Superior temporal gyrus (tissue), 1 donor: ENCODE measurements around the gene CTRB1.
"Not testable (repeated sequence)": the region's sequence is repeated elsewhere in the genome, so short reads cannot be mapped to it uniquely, and the experiment has no call there.

Experiments
- DNase-seq: peaks from one replicate; pipeline ENCODE4 v3.0.0-alpha.2; 2016; ENCODE audit errors: extremely low spot score

CTRB1 gene

DNA sequence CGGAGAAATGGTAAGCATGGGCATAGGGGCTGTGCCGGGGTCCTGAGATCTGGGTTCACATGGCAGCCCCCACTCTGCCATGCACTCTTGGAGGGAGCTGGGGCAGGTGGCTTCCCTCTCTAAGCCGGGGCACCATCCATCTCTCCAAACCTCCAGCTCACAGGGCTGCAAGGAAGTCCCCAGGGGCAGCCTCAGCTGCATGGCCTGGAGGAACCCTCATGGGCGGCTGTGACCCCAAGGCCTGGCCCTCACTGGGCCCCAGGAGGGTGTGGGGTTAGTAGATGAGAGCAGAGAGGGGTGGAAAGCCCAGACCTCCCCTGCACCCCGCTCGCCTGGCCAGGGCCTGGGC, 14.4 kb upstream of the CTRB1 start:
- no peak for DNase-seq

DNA sequence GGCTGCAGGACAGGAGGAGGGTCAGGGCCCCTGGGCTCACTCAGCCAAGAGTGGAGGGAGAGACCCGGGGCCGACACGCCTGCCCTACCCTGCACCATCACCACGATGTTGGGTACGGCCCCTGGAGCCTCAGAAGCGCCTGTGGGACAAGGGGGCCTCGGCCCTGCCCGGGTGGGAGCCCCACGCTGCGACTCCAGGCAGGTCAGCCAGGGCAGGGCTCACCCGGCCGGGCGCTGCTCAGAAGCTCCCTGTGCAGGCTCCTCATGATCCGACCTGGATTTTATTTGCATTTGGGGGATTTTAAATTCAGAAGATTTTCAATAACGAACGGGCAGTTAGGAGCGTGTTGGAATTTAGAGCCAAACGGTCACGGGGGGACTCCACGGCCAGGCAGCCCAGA, 13.9 kb upstream of the CTRB1 start:
- DNase-seq = not testable (repeated sequence)

DNA sequence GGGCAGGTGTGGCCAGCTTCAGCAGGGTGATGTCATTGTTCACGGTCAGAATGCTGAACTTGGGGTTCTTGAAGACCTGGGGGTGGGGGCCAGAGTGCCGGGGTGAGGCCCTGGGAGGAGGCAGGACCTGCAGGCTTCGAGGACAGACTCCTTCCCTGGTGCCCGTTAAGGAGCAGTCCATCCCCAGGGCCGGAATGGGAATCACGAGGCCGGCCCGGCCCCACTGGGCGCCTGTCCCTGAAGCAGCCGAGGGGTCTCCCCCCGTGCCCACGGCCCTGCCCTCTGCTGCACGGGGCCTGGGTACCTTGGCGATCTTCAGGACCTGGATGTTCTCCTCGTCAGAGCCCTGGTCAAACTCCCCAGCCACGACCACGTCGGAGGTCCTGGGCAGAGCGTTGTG, 13.3 kb upstream of the CTRB1 start:
- not testable (repeated sequence) for DNase-seq

DNA sequence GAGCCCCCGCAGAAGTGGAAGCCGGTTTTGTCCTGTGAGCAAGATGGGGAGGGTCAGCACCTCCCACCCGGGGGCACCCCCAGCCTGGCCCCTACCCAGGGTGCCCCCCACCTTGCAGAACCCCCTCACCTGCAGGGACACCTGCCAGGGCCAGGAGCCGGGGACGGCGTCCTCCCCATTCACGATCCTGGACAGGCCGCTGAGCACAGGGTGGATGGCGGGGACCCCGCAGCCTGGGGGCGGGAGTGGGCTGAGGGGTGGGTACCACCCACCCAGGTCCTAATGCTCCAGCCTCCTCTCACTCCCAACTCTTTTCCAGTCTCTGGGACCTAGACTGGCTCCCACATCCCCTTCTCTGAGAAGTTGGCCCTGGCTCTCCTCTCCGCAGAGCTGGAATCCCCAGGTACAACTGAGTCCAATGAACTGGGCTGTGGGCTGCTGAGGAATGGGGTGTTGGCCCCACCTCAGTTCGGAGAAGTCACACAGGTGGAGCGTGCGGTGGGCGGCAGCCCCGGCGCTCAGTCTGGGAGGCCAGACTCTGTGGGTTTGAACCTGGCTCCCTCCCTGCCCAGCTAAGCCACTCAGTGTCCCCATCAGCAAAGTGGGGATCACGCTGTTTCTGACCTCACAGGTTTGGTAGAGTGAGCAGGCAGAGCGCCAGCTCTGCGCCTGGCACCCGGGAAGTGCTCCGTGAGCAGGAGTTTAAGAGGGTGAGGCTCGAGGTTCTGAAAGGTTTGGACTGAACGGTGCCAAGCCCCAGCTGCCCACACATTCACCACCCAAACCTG, 12.6 kb upstream of the CTRB1 start:
- DNase-seq = not testable (repeated sequence)

DNA sequence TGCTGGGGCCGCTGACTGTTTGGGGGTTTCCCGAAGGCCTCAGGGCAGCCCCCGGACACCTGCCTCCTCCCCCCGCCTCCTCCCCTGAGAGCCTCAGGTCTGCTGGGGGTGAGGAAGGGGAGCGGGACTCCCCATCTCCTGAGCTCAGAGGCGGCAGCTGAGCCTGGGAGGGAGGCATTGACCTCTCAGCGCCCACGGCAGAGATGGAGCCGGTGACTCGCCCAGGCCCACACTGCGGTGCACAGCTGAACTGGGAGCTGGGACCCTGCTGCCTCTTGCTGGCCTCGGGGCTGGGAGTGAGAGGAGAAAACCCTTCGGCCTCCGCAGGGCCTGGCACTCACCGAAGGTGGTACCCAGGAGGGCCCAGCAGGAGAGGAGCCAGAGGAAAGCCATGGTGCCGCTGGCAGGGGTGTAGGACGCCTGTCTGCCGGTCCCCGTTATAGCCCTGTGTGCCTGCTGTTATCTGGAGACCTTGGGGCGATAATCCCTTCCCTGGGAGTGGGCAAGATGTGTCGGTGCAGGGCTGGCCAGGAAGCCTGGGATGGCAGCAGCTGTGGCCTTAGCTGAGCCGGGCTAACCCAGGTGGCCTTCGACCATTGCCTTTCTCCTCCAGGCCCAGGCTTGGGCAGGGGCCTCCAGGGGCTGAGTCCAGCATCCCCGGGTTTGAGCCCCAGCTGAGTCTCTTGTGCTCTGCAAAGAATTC, 11.9 kb upstream of the CTRB1 start, which contains the start of gene CTRB2:
Gene CTRB2 (minus strand): TSS at position 413 of the 703 bp plus-strand sequence. CDS start 20 bp downstream, at position 393.
- no peak for DNase-seq

DNA sequence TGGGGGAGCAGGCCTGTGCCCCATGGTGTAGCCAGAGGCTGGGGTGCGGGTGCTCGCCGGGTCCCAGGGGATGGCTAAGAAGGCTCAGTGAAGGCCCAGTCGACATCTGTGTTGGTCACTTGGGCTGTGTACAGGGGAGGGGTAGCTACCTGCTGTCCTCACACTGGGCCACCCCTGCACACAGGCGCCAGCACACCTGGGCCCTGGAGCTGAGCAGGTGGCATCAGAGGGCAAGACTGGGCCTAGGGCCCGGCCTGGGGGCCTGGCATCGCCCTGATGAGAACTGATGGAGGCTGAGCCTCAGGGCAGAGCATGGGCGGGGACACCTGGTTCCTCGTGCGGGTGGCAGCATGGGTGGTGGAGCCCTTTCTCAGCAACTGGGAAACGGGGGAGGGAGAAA, 11.0 kb upstream of the CTRB1 start:
- no peak for DNase-seq

DNA sequence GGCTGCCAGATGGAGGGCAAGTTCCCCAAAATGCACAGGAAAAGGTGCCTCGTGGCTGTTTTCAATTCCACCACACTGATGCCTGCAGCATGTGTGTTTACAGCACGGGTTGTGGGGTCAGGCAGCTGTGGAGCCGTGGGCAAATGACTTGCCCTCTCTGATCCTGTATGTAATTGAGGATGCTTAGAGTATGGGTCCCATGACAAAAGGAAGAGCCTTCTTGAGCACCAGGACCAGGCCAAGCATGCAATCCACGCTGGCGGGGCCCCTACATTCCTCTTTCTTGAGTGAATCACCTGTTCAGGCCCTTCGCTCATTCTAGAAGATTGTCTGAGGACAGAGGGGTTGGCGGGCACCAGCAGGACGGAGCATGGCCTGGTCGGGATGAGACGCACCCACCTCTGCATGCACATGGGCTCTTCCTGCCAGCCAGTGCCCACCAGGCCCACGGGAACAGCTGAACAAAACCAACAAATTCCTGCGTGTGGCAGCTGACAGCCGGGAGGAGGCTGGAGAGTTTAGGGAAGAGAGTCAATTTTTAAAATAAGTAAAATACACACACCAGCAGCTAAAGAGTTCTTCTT, 10.5 kb upstream of the CTRB1 start:
- DNase-seq = no peak

DNA sequence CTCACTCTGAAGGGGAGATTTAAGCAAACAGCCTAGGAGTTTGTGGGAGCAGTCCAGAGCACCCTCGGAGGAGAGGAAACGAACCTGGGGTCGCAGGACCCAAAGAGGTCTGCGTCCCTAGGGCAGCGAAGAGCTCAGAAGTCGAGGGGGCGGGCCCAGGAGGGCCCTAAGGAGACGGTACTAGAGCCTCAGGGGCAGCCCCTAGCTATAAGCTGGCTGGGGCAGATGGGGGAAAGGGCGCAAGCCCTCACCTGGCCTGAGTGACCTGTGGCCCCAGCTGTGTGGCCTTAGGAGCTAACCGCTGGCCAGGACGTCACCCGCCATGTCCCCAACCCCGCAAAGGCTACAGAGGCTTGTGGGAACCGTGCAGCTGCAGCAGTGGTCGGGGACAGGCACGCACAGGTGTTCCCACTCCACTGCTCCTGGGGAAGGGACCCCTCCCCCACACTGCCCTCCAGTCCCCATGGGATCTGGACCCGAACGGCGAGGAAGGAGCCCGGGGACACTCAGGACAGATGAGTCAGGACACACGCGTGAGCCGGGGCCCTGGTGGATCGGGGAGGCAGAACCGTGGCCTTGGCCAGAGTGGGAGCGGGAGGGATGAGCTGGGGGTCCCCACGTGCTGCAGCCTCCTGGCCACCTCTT, 9.8 kb upstream of the CTRB1 start:
- DNase-seq = no peak

DNA sequence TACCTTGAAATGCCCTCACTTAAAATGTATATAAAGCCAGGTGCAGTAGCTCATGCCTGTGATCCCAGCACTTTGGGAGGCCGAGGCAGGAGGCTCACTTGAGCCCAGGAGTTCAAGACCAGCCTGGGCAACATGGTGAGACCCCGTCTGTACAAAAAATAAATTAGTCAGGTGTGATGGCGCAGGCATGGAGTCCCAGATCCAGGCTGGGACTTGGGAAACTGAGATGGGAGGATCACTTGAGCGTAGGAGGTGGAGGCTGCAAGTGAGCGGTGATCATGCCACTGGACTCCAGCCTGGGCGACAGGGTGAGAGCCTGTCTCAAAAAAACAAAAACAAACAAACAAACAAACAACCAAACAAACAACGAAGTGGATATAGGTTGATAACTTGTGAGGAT, 9.3 kb upstream of the CTRB1 start:
- not testable (repeated sequence) for DNase-seq

DNA sequence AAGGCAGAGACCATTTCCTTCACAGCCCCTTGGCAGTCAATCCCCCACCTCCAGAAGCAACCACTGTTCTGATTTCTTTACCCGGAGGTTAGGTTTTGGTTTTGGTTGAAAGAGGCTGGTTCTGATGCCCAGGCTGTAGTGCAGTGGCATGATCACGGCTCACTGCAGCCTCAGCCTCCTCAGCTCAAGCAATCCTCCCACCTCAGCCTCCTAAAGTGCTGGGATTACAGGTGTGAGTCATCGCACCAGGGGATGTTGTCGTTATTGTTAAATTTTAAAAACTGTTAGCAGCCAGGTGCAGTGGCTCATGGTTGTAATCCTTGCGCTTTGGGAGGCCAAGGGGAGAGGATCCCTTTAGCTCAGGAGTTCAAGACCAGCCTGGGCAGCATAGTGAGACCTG, 8.8 kb upstream of the CTRB1 start:
- DNase-seq = no peak

DNA sequence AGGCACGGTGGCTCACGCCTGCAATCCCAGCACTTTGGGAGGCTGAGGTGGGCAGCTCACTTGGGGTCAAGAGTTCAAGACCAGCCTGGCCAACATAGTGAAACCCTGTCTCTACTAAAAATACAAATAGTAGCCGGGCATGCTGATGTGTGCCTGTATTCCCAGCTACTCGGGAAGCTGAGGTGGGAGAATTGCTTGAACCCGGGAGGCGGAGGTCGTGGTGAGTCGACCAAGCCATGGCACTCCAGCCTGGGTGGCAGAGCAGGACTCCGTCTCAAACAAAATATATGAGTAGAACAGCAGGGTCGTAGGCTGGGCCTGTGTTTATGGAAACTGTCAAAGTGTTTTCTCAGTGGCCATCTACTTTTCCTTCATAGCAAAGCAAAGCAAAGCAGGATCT, 7.5 kb upstream of the CTRB1 start:
- not testable (repeated sequence) for DNase-seq

DNA sequence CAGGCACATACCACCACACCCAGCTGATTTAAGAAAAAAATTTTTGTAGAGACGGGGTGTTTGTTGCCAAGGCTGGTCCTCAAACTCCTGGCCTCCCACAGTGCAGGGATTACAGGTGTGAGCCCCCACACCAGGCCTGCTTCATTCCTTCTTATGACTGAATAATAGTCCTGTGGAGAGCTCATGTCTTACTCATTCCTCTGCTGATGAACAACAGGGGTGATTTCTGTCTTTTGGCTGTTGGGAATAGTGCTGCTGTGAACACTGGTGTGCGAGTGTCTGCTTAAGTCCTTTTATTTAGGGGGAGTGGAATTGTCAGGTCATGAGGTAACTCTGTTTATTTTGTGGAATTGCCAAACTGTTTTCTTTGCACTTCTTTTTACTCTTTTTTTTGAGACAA, 2.7 kb upstream of the CTRB1 start:
- DNase-seq = no peak

DNA sequence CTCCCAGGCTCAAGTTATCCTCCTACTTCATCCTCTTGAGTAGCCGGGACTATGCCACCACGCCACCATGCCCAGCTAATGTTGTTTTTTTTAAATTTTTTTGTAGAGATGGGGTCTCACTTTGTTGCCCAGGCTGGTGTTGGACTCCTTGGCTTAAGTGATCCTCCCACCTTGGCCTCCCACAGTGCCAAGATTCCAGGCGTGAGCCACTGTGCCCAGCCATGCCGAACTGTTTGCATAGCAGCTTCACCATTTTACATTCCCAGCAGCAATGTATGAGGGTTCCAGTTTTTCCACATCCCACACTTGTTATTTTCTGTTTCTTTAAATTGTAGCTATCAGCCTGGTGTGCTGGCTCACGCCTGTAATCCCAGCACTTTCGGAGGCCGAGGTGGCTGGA, 2.2 kb upstream of the CTRB1 start:
- DNase-seq = no peak

DNA sequence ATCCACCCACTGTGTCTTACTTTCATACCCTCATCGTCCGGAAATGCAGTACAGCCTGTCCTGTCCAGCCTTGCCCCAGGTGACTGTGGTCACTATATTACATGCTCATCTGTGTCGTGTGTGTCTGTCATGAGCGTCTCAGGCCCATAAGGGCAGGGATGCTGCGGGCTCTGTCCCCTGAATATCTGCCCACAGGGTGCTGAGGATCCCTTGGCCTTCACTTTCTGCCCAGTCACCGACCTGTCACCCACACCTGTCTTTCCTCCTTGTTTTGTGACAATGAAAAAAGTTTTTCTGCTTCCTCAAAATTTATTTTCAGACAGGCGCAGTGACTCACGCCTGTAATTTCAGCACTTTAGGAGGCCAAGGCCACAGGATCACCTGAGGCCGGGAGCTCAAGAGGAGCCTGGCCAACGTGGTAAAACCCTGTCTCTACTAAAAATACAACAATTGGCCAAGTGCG, 1.4 kb upstream of the CTRB1 start:
- no peak for DNase-seq

DNA sequence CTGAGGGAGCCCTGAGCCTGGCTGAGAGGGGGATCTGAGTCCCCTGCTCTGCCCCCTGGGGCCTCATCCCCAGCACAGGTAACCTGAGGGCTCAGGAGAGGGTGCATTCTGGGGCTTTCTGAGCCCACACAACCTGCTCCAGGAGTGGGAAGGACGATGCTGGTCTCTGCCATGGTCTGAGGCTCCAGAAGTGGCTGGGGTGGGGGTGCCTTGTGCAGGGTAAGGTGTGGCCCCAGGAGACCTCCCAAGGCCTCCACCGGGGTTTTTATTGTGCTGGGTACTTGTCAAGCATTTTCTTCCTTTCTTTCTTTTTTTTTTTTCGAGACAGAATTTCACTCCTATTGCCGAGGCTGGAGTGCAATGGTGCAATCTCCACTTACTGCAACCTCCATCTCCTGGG, 300 bp downstream of the CTRB1 start:
- no peak for DNase-seq

DNA sequence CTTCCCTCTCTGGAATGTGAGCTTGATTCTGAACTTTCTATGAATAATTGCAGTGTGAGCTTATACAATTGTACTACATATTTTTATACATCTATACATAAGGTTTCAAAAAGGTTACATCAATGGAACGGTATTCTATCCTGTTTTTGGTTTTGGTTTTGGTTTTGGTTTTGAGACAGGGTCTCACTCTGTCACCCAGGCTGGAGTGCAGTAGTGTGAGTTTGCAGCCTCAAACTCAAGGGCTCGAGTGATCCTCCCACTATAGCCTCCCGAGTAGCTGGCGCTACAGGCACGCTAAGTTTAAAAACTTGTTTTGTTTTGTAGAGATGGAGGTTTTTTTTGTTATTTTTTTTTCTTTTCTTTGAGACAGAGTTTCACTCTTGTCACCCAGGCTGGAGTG, 1.1 kb downstream of the CTRB1 start:
- no peak for DNase-seq

DNA sequence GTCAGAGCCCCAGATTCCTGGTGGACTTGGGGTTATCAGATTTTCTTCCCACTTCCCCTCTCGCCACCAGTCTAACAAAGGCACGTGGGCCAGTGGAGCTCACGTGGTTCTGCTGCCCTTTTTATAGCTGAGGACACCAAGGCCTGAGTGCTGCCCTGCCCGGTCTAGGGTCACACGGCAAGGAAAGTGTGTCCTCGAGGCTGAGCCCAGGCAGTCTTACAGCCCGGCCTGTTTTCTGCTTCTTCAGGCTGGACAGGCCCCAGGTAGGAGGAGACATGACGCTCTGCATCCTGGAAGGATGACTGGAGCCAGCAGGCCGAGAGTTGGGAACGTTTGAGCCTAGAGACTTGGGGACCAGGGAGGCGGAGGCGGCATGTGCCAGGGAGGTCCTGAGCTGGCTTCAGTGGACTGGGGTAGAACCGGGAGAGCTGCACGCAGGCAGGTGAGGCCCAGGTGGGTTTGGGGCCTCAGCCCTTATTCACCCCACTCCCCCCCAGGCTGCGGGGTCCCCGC, 3.5 kb downstream of the CTRB1 start:
- no peak for DNase-seq

DNA sequence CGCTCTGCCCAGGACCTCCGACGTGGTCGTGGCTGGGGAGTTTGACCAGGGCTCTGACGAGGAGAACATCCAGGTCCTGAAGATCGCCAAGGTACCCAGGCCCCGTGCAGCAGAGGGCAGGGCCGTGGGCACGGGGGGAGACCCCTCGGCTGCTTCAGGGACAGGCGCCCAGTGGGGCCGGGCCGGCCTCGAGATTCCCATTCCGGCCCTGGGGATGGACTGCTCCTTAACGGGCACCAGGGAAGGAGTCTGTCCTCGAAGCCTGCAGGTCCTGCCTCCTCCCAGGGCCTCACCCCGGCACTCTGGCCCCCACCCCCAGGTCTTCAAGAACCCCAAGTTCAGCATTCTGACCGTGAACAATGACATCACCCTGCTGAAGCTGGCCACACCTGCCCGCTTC, 4.3 kb downstream of the CTRB1 start:
- not testable (repeated sequence) for DNase-seq

DNA sequence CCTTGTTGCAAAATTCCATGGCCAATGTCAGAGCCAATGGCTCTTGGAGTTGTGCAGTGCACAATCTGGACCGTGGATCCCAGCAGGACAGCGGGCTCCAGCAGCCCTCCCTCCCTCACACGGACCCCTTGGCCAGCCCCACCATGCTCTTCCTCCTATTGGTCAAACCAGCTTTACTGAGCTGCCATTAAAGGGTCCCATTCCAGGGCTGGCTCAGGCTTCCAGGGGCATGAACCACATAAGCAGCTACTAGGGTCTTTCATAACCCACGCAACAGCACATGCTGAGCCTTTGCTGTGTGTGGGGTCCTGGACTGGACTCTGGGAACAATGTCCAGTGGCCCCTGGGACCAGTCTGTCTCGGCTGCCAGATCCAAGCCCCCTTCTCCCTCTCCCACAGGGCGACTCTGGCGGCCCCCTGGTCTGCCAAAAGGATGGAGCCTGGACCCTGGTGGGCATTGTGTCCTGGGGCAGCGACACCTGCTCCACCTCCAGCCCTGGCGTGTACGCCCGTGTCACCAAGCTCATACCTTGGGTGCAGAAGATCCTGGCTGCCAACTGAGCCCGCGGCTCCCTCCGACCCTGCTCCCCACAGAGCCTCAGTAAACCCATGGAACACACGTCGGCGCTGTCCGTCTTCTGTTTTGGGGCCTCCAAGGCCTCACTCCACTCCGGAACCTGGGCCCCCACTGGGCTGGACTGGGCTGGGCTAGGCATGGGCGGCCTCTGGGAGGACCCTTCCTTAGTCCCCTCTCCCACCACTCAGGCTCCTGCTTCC, 5.7 kb downstream of the CTRB1 start:
- no peak for DNase-seq

DNA sequence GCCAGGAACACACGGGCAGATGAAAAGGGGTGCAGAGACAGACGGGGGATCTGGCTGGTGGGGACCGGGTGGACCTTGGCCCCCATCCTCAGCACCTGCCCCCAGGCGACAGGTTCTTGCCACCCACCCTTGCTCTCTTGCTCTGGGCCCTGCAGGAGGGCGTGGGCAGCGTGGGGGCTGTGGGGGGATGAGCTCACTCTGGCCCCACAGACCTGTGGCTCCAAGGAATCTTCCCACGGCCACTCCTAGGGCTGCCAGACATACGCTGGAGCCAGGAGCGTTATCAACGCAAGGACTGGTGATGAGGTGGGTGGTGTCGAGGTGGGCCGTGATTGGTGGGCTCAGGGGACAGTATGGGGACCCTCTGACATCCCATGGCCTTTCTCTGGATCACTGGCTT, 6.3 kb downstream of the CTRB1 start:
- DNase-seq = no peak
